Lung microvascular endothelial cell (primary cell): Measurements from ENCODE around the gene CDC42. TPM values are rescaled to one million over a fixed set of nuclear protein-coding genes. Genes with fewer than 3 reads are reported as not detected.

Experiments
- DNase-seq, 2 donors: peaks; one replicate each; pipeline versions ENCODE4 v3.0.0 to v3.0.0-alpha.2; 2010; ENCODE audit warnings: low read depth in 2 of 2
- total RNA-seq: library from RNA; depleted of rRNA; stranded (reverse); fragments of >200 nt; gene quantifications from 2 replicates; pipeline ENCODE4 v1.2.1, GENCODE V29; 2014

CDC42 gene
- total RNA-seq, 1 donor from 2014 or later = 372 TPM

GRCh38 chr1:22108339-22109105 is 56.0 kb downstream of the CDC42 start:
- no peak for DNase-seq

GRCh38 chr1:22110016-22110415 is 57.5 kb downstream of the CDC42 start:
- no peak for DNase-seq

- no peak for DNase-seq
Measured at GRCh38 chr1:22111115-22111514, 58.6 kb downstream of the CDC42 start.

GRCh38 chr1:22111620-22112019 is 59.1 kb downstream of the CDC42 start:
- DNase-seq = peak in 1 of 2 donors; percentile 61

GRCh38 chr1:22112554-22112953 is 60.0 kb downstream of the CDC42 start:
- no peak for DNase-seq

- peak; percentile 76 to 81 for DNase-seq
Measured at GRCh38 chr1:22114083-22115012, 61.8 kb downstream of the CDC42 start.

- peak in 1 of 2 donors; percentile 23 for DNase-seq
Measured at GRCh38 chr1:22115286-22115685, 62.8 kb downstream of the CDC42 start.

GRCh38 chr1:22117238-22117637 is 64.7 kb downstream of the CDC42 start:
- no peak for DNase-seq

GRCh38 chr1:22117851-22118250 is 65.3 kb downstream of the CDC42 start:
- DNase-seq = no peak

GRCh38 chr1:22118291-22118992 is 65.9 kb downstream of the CDC42 start:
- no peak for DNase-seq

GRCh38 chr1:22119626-22120468 is 67.3 kb downstream of the CDC42 start:
- no peak for DNase-seq

- DNase-seq = no peak
Measured at GRCh38 chr1:22120469-22120790, 67.9 kb downstream of the CDC42 start.

GRCh38 chr1:22121421-22121911 is 69.0 kb downstream of the CDC42 start:
- DNase-seq = no peak

- DNase-seq = no peak
Measured at GRCh38 chr1:22122273-22123070, 70.0 kb downstream of the CDC42 start.

GRCh38 chr1:22123071-22123390 is 70.5 kb downstream of the CDC42 start:
- no peak for DNase-seq

GRCh38 chr1:22123901-22124404 is 71.4 kb downstream of the CDC42 start:
- DNase-seq = no peak

- DNase-seq = no peak
Measured at GRCh38 chr1:22124592-22125229, 72.2 kb downstream of the CDC42 start.

GRCh38 chr1:22126531-22126930 is 74.0 kb downstream of the CDC42 start:
- no peak for DNase-seq

GRCh38 chr1:22127248-22127647 is 74.7 kb downstream of the CDC42 start:
- DNase-seq = no peak

- DNase-seq = no peak
Measured at GRCh38 chr1:22127731-22128130, 75.2 kb downstream of the CDC42 start.
